GM19238 (cell line): ENCODE measurements around the gene NCBP2.

ENCODE experiments used
- DNase-seq: peaks from one replicate; pipeline ENCODE4 v3.0.0; 2011; ENCODE audit warnings: low spot score; ENCODE audit not compliant: insufficient read length

The NCBP2 gene

GRCh38 chr3:196942226-196942914 is at the start of gene NCBP2:
TSS of gene NCBP2 (minus strand) at chr3:196942528. CDS start at chr3:196942503, 25 bp downstream.
- peak; percentile 92 for DNase-seq

- DNase-seq = no peak
These were observed 49.5 kb upstream of the NCBP2 start for GRCh38 chr3:196991581-196992460.

- DNase-seq = no peak
These were observed 48.3 kb upstream of the NCBP2 start for GRCh38 chr3:196990601-196991007.

GRCh38 chr3:196989721-196990262 is 47.5 kb upstream of the NCBP2 start:
- DNase-seq = no peak

- DNase-seq = no peak
These were observed 46.1 kb upstream of the NCBP2 start for GRCh38 chr3:196988241-196989029.

GRCh38 chr3:196987022-196987421 is 44.7 kb upstream of the NCBP2 start:
- DNase-seq = no peak

GRCh38 chr3:196985954-196986885 is 43.9 kb upstream of the NCBP2 start:
- DNase-seq = no peak

- DNase-seq = no peak
These were observed 43.0 kb upstream of the NCBP2 start for GRCh38 chr3:196985298-196985697.

GRCh38 chr3:196983186-196983585 is 40.9 kb upstream of the NCBP2 start:
- DNase-seq = no peak

- DNase-seq = no peak
These were observed 39.3 kb upstream of the NCBP2 start for GRCh38 chr3:196981657-196982056.

GRCh38 chr3:196979545-196979944 is 37.2 kb upstream of the NCBP2 start:
- DNase-seq = no peak

- DNase-seq = no peak
These were observed 34.6 kb upstream of the NCBP2 start for GRCh38 chr3:196976941-196977340.

GRCh38 chr3:196975349-196975748 is 33.0 kb upstream of the NCBP2 start:
- no peak for DNase-seq

GRCh38 chr3:196974661-196975060 is 32.3 kb upstream of the NCBP2 start:
- DNase-seq = no peak

- no peak for DNase-seq
These were observed 28.9 kb upstream of the NCBP2 start for GRCh38 chr3:196971094-196971698.

GRCh38 chr3:196970547-196971093 is 28.3 kb upstream of the NCBP2 start:
- no peak for DNase-seq

GRCh38 chr3:196969660-196970546 is 27.6 kb upstream of the NCBP2 start:
- DNase-seq = peak; percentile 82

GRCh38 chr3:196969134-196969659 is 26.9 kb upstream of the NCBP2 start:
- peak; percentile 65 for DNase-seq
